ENCODE measurements around the gene NKD1.

DNA sequence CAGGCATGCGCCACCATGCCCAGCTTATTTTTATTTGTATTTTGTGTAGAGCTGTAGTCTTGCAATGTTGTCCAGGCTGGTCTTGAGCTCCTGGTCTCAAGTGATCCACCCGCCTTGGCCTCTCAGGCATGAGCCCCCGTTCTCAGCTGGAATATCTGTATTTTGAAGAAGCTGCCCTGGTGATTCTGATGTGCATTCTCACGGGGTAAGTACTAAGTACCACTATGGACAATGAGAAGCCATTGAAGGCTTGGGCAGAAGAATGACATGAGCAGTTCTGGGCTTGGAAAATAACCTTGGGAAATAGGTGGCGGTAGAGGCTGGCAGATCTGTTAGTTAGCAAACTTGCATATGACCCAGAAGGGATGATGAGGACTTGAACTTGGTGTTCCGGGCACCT, 15.6 kb upstream of the NKD1 start:
- TF ChIP-seq POLR2A (IDR thresholded peaks at IDR 0.05; ENCODE audit: borderline replicate concordance, extremely low read depth, insufficient read depth, insufficient read length) (no peak), EZH2phosphoT487 (IDR thresholded peaks at IDR 0.05; ENCODE audit: borderline replicate concordance) (no peak), TCF7L2 (IDR thresholded peaks at IDR 0.05; ENCODE audit: borderline replicate concordance, extremely low read depth, insufficient read depth, insufficient read length) (no peak), EZH2 (IDR thresholded peaks at IDR 0.05) (no peak), SIN3A (IDR thresholded peaks at IDR 0.05; ENCODE audit: low read depth) (no peak)
- TF ChIP-seq, protein P1, sequence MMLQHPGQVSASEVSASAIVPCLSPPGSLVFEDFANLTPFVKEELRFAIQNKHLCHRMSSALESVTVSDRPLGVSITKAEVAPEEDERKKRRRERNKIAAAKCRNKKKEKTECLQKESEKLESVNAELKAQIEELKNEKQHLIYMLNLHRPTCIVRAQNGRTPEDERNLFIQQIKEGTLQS (IDR thresholded peaks at IDR 0.05), result no peak
